GM12864 (cell line): Measurements from ENCODE around the gene HHEX.

Experiments used
- DNase-seq: peaks from one replicate; pipeline ENCODE4 v3.0.0-alpha.2; 2011; ENCODE audit warnings: low read depth
- H3K4me3 ChIP-seq: 2 replicates; pipeline ENCODE4 v1.5.1; 2011; ENCODE audit warnings: mild to moderate bottlenecking, low read depth, low read length, control low read depth
- TF ChIP-seq, protein P1 (sequence below): IDR thresholded peaks from 2 replicates; pipeline ENCODE4 v1.5.1; 2011; ENCODE audit warnings: low read depth, mild to moderate bottlenecking, moderate library complexity, low read length, control low read depth, inconsistent platforms; ENCODE audit errors: missing control alignments

HHEX gene

DNA sequence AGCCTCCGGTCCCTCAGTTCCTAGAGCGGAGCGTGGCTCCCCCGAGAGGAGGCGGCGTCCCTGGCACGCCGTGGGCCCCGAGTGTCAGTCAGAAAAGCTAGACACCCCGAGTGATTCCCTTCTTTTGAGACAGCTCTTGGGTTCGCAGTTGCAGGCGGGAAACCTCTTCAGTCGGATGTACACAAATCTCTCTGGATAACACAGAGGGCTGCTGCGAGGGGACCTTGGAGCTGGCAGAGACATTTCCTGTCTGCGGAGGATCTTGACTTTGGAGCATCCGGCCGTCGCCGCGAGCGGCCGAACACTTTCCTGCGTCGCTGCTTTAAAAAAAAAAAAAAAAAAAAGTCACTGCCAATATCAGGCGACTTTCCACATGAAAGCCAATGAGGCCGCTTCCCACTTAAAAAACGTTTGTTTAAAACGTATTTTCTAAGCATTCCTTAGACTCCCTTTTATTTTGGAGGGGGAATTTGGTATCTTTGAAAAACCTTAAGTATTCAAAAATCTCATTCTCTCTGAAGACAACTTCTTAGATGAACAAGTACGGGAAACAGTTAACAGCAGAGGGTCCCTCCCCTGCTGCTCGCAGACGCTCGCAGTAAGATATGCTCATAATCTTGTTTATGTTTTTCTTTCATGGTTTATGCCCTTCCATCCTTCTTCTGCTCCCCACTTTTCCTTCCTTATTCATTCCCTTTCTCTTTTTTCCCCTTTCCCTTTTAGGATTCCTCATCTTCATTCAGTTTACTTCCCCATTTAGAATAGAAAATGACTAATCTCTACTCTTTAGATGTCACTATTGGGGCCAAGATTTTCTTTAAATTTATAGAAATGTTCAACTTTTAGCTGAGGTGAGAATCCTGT lies 10.0 kb downstream of the HHEX start:
- TF ChIP-seq, protein P1, sequence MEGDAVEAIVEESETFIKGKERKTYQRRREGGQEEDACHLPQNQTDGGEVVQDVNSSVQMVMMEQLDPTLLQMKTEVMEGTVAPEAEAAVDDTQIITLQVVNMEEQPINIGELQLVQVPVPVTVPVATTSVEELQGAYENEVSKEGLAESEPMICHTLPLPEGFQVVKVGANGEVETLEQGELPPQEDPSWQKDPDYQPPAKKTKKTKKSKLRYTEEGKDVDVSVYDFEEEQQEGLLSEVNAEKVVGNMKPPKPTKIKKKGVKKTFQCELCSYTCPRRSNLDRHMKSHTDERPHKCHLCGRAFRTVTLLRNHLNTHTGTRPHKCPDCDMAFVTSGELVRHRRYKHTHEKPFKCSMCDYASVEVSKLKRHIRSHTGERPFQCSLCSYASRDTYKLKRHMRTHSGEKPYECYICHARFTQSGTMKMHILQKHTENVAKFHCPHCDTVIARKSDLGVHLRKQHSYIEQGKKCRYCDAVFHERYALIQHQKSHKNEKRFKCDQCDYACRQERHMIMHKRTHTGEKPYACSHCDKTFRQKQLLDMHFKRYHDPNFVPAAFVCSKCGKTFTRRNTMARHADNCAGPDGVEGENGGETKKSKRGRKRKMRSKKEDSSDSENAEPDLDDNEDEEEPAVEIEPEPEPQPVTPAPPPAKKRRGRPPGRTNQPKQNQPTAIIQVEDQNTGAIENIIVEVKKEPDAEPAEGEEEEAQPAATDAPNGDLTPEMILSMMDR: no peak
- peak overlapping the region; percentile 24; the same call in 1 of the 2 replicates for H3K4me3 ChIP-seq
- no peak for DNase-seq

- no peak for DNase-seq
- no peak overlapping the region for H3K4me3 ChIP-seq
- TF ChIP-seq, protein P1: no peak
Measured at GRCh38 chr10:92702301-92702916, 12.7 kb downstream of the HHEX start.

- no peak for DNase-seq
- TF ChIP-seq, protein P1: no peak
Measured at GRCh38 chr10:92712016-92712889, 22.5 kb downstream of the HHEX start.

GRCh38 chr10:92714152-92714845 lies 24.5 kb downstream of the HHEX start:
- TF ChIP-seq, protein P1: no peak
- DNase-seq: no peak
- no peak overlapping the region for H3K4me3 ChIP-seq

More at GRCh38 chr10:92712016-92712889, 22.5 kb downstream of the HHEX start:
- no peak overlapping the region for H3K4me3 ChIP-seq

DNA sequence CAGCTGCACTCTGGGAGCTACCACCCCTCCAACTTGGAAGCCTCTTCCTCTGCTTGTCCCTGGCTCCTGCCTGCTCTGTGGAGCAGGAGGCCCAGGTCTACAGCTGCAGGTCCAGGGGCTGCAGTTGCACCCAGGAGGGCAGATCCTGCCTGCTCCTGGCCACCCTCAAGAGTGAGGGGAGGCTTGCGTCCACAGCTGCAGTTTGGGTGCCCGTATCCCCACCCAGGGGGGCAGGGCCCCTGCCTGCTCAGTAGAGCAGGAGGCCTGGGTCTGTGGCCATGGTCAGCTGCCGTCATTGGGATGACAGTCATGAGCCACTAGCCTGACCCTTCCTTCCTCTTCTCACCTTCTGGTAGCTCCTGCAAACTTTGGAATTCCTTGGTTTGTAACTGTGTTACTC lies 25.1 kb downstream of the HHEX start:
- no peak for DNase-seq
- TF ChIP-seq, protein P1: no peak
- H3K4me3 ChIP-seq: no peak overlapping the region

- DNase-seq: no peak
- H3K4me3 ChIP-seq: no peak overlapping the region
- TF ChIP-seq, protein P1: no peak
Measured at GRCh38 chr10:92719991-92720830, 30.5 kb downstream of the HHEX start.
